OCI-LY7 (cell line): ENCODE data around the gene SLCO1A2. TPM values are rescaled to one million over a fixed set of nuclear protein-coding genes. Genes with fewer than 3 reads are reported as not detected.

ENCODE experiments used
- BruUV-seq: library from RNA; stranded (reverse); fragments of 400-500 nt; replicated peaks from 2 replicates; lab custom pipeline; 2021; lab: Mats Ljungman, UMichigan
- CTCF ChIA-PET: fragments of 300-600 bp; sonication (Branson Sonifier 250); formaldehyde crosslinking; loops from one replicate; lab custom pipeline; 2022; ENCODE audit warnings: antibody characterized with exemption; ENCODE audit not compliant: unreplicated experiment; lab: Charles Lee
- POLR2A ChIA-PET: fragments of 300-600 bp; sonication (Branson Sonifier 250); formaldehyde crosslinking; loops from one replicate; lab custom pipeline; 2022; ENCODE audit warnings: antibody characterized with exemption; lab: Charles Lee
- DNase-seq: peaks from one replicate; pipeline ENCODE4 v3.0.0-alpha.2; 2015; ENCODE audit warnings: low spot score
- H2AFZ ChIP-seq: fragments of 200-600 bp; sonication (generic), shearing (Covaris generic); 2 replicates; pipeline ENCODE4 v1.6.1; 2014; ENCODE audit warnings: mild to moderate bottlenecking, antibody characterized with exemption, low read length, moderate library complexity
- H3K27ac ChIP-seq: fragments of 200-600 bp; sonication (generic); 2 replicates; pipeline ENCODE4 v1.5.1; 2014; ENCODE audit warnings: mixed run types, low read depth, mild to moderate bottlenecking, moderate library complexity, low read length, inconsistent platforms; ENCODE audit not compliant: poor library complexity, severe bottlenecking
- H3K36me3 ChIP-seq: fragments of 200-600 bp; sonication (generic); 2 replicates; pipeline ENCODE4 v1.6.1; 2014; ENCODE audit warnings: mild to moderate bottlenecking, antibody characterized with exemption, low read length, moderate library complexity, mixed read lengths; ENCODE audit not compliant: insufficient read depth
- H3K4me1 ChIP-seq: fragments of 200-600 bp; sonication (generic); 2 replicates; pipeline ENCODE4 v1.5.1; 2014; ENCODE audit warnings: mild to moderate bottlenecking, low read length; ENCODE audit not compliant: insufficient read depth, poor library complexity, severe bottlenecking
- H3K4me2 ChIP-seq: fragments of 200-600 bp; sonication (generic); 2 replicates; pipeline ENCODE4 v1.6.1; 2014; ENCODE audit warnings: mild to moderate bottlenecking, low read length
- H3K4me3 ChIP-seq: fragments of 200-600 bp; sonication (generic); 2 replicates; pipeline ENCODE4 v1.5.1; 2014; ENCODE audit warnings: mild to moderate bottlenecking, low read depth, low read length; ENCODE audit not compliant: poor library complexity, severe bottlenecking
- H3K79me2 ChIP-seq: fragments of 200-600 bp; sonication (generic); 2 replicates; pipeline ENCODE4 v1.6.1; 2016; ENCODE audit warnings: low read depth, mild to moderate bottlenecking, low read length, moderate library complexity, mixed read lengths; ENCODE audit not compliant: insufficient read depth
- H3K9me2 ChIP-seq: fragments of 200-600 bp; sonication (generic); 2 replicates; pipeline ENCODE4 v1.6.1; 2016; ENCODE audit warnings: mild to moderate bottlenecking, low read length, mixed read lengths; ENCODE audit not compliant: insufficient read depth
- H3K9me3 ChIP-seq: fragments of 200-600 bp; sonication (generic); 2 replicates; pipeline ENCODE4 v1.6.1; 2014; ENCODE audit warnings: mild to moderate bottlenecking, mixed run types, low read length, mixed read lengths
- H4K20me1 ChIP-seq: fragments of 200-600 bp; sonication (generic); 2 replicates; pipeline ENCODE4 v1.6.1; 2014; ENCODE audit warnings: mild to moderate bottlenecking, antibody characterized with exemption, low read length, moderate library complexity, mixed read lengths; ENCODE audit not compliant: insufficient read depth
- CTCF ChIP-seq: fragments of 200-600 bp; sonication (generic); conservative IDR thresholded peaks from 2 replicates; pipeline ENCODE4 v1.5.1; 2014; ENCODE audit warnings: mild to moderate bottlenecking, antibody characterized with exemption, low read length, moderate library complexity, mixed read lengths
- EZH2phosphoT487 ChIP-seq: fragments of 200-600 bp; sonication (generic); IDR thresholded peaks from 2 replicates; pipeline ENCODE4 v1.6.1; 2018; ENCODE audit warnings: low read depth, borderline replicate concordance, mild to moderate bottlenecking, mixed run types, antibody characterized with exemption, low read length, moderate library complexity, mixed read lengths
- intact Hi-C: fragments of 100-400 bp; cut with micrococcal nuclease; formaldehyde crosslinking; loops from one replicate; pipeline ENCODE4 v1.10.0; 2022; ENCODE audit not compliant: unreplicated experiment
- total RNA-seq, 2 experiments: library from RNA; depleted of rRNA in 1 of 2; stranded (reverse); fragments of >200 nt in 1 of 2; shearing (Covaris generic) in 1 of 2; gene quantifications; 2 replicates each; pipeline ENCODE4 v1.2.3, GENCODE V29; 2014 to 2022

The SLCO1A2 gene
- total RNA-seq, 2 experiments from 2014 or later: not detected

GRCh38 chr12:21340403-21340802 lies 5.7 kb upstream of the SLCO1A2 start:
- POLR2A ChIA-PET: interaction anchor here (1.2 kb wide), 1 partner anchor 11 kb away, joined by 3 read pairs; no protein-coding TSS in a partner anchor
- no TSS peak for BruUV-seq
- Histone ChIP-seq H3K9me3 (no peaks in the 10 kb centered on the region), H2AFZ (no peak overlapping the region), H3K79me2 (no peaks in the 10 kb centered on the region), H3K36me3 (no peaks in the 10 kb centered on the region), H3K27ac (no peak overlapping the region), H3K9me2 (no peaks in the 10 kb centered on the region), H3K4me2 (no peak overlapping the region), H3K4me1 (no peaks in the 10 kb centered on the region), H3K4me3 (no peak overlapping the region), H4K20me1 (no peaks in the 10 kb centered on the region)
- CTCF ChIA-PET: no interaction called here
- TF ChIP-seq EZH2phosphoT487: no peak
- TF ChIP-seq CTCF: no peak
- intact Hi-C loops: no loop called here
- DNase-seq: no peak

DNA sequence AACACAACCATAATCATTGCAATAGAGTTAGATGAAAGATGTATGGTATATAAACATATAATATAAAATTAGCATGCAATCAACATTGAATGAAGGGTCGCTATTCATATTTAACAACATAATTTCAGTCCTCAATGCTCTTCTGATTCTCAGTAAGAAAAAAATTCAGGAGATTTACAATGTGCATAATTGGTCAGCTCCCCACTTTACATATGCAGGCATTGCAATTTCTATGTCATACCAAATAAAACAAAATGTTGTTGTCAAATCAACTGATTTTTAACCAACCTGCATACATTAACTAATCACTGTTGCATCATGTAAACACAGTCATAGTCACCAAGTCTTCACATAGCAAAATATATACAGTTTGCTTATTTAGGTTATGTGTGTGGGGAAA lies 5.2 kb upstream of the SLCO1A2 start:
- Histone ChIP-seq H3K4me1 (no peaks in the 10 kb centered on the region), H3K4me3 (no peak overlapping the region), H3K27ac (no peak overlapping the region), H3K9me3 (no peaks in the 10 kb centered on the region), H3K36me3 (no peaks in the 10 kb centered on the region), H4K20me1 (no peaks in the 10 kb centered on the region), H3K79me2 (no peaks in the 10 kb centered on the region), H3K9me2 (no peaks in the 10 kb centered on the region), H3K4me2 (no peak overlapping the region), H2AFZ (no peak overlapping the region)
- no TSS peak for BruUV-seq
- intact Hi-C loops: no loop called here
- POLR2A ChIA-PET: interaction anchor here (1.2 kb wide), 1 partner anchor 10 kb away, joined by 3 read pairs; no protein-coding TSS in a partner anchor
- TF ChIP-seq CTCF (no peak), EZH2phosphoT487 (no peak)
- CTCF ChIA-PET: no interaction called here
- DNase-seq: no peak

DNA sequence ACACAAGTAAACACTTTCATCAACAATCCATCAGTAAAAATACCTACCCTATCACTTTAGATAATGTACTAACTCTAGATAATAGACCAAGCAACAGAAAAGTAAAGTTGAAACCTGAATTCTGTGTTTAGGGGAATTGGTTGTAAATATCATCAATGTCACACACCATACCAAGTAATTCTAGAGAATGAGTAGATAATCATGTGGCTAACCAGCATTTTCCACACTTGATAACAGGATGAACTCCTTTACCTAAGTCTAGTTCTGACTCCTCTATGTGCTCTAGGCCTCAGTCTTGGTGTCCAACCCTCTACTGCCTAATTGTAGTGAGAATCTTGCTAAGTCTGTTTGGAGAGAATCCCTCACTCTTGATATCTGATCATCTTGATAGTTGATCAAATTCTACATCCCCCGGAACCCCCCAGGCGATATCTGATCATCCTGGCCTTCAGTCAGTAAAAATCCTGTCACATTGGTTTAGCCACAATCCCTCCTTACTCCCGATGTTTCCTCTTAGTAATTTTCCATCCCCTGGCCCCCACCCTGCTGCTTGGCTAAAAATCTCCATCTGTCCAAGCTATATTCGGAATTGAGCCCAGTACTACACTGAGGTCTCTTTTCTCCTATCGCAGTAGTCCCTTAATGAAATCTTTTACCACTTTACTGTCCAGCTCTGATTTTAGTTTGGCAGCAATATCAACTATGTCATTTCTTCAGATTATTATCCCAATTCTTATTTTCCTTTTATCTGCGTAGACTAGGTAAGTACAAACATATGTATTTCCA lies 3.4 kb upstream of the SLCO1A2 start:
- ChIA-PET POLR2A (interaction anchor here (0.7 to 0.8 kb wide), 3 partner anchors 12 to 364 kb away, joined by 3 to 4 read pairs (median 4); no protein-coding TSS in a partner anchor), CTCF (no interaction called here)
- TF ChIP-seq EZH2phosphoT487: no peak
- no peak for TF ChIP-seq CTCF
- Histone ChIP-seq H3K9me3 (no peaks in the 10 kb centered on the region), H4K20me1 (no peaks in the 10 kb centered on the region), H3K36me3 (no peaks in the 10 kb centered on the region), H3K79me2 (no peaks in the 10 kb centered on the region), H3K4me2 (no peak overlapping the region), H3K4me3 (no peak overlapping the region), H3K9me2 (no peaks in the 10 kb centered on the region), H3K27ac (no peak overlapping the region), H3K4me1 (no peaks in the 10 kb centered on the region), H2AFZ (no peak overlapping the region)
- no TSS peak for BruUV-seq
- DNase-seq: no peak
- intact Hi-C loops: no loop called here
